ENCODE results near the gene ADA. TPM values are rescaled to one million over a fixed set of nuclear protein-coding genes. Genes with fewer than 3 reads are reported as not detected.

The ADA gene
- total RNA-seq, 1 experiment from 2014 or later = 5.1 TPM

DNA sequence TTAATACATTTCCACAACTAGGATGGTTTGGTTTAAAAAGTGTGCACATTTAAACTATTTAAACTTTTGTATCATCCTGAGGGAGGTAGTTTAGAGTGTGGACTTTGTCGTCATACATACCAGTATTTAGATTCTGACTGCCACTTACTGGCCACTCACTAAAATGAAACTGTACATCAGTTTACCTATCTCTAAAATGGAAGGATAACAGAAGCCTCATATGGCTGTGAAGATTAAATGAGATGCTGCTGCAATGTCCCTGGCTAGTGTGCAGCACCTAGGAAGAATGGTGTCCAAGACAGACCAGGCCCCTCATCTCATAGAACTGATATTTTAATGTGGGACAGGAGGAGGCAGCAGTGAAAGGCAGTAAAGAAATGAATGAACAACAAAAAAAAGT, 81.1 kb downstream of the ADA start:
- H3K27me3 Mint-ChIP-seq (ENCODE audit: insufficient read depth, unreplicated experiment) = no peaks in the 10 kb centered on the region
- CTCF ChIA-PET = interaction anchor here (0.6 to 0.8 kb wide), 2 partner anchors 13 to 363 kb away, joined by 3 read pairs; no protein-coding TSS in a partner anchor
- POLR2A ChIA-PET = interaction anchor here (1.5 kb wide), 1 partner anchor 75 kb away, joined by 5 read pairs; no protein-coding TSS in a partner anchor
- intact Hi-C loops (cut with micrococcal nuclease) = loop anchor here (5.0 kb wide), 1 partner anchor 48 kb away; the partner anchor contains the start of gene SERINC3
- no peaks in the 10 kb centered on the region for H3K9me3 Mint-ChIP-seq (ENCODE audit: unreplicated experiment)
- no TSS peak for BruUV-seq (replicated peaks)
- H3K36me3 Mint-ChIP-seq (ENCODE audit: insufficient read depth, unreplicated experiment) = peaks cover 6% of the 10 kb centered on the region
- H3K4me1 Mint-ChIP-seq (ENCODE audit: insufficient read depth, unreplicated experiment) = peaks cover 22% of the 10 kb centered on the region
- DNase-seq (ENCODE audit: unreplicated experiment) = no peak
- no peak overlapping the region for H3K4me3 Mint-ChIP-seq (ENCODE audit: unreplicated experiment)
- TF ChIP-seq, protein P1, sequence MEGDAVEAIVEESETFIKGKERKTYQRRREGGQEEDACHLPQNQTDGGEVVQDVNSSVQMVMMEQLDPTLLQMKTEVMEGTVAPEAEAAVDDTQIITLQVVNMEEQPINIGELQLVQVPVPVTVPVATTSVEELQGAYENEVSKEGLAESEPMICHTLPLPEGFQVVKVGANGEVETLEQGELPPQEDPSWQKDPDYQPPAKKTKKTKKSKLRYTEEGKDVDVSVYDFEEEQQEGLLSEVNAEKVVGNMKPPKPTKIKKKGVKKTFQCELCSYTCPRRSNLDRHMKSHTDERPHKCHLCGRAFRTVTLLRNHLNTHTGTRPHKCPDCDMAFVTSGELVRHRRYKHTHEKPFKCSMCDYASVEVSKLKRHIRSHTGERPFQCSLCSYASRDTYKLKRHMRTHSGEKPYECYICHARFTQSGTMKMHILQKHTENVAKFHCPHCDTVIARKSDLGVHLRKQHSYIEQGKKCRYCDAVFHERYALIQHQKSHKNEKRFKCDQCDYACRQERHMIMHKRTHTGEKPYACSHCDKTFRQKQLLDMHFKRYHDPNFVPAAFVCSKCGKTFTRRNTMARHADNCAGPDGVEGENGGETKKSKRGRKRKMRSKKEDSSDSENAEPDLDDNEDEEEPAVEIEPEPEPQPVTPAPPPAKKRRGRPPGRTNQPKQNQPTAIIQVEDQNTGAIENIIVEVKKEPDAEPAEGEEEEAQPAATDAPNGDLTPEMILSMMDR (IDR thresholded peaks at IDR 0.05; ENCODE audit: unreplicated experiment) = no peak
- H3K27ac Mint-ChIP-seq (ENCODE audit: low read depth, unreplicated experiment) = no peak overlapping the region

Other genes starting within 250 kb of the ADA start
- gene TTPAL, start 175.8 kb downstream of the ADA start, total RNA-seq (2022) = 34.1 and 35.4 TPM in 2 replicates
- gene SERINC3, start 129.6 kb downstream of the ADA start, total RNA-seq (2022) = 104 and 126 TPM in 2 replicates
- 19.2 and 24.8 TPM in 2 replicates for gene PKIG, start 69.1 kb downstream of the ADA start, total RNA-seq (2022)
- gene CCN5, start 63.7 kb upstream of the ADA start, total RNA-seq (2022) = 0.93 and 1.4 TPM in 2 replicates
- gene KCNK15, start 94.2 kb upstream of the ADA start, total RNA-seq (2022) = 0.93 and 1.4 TPM in 2 replicates
- gene RIMS4, start 158.8 kb upstream of the ADA start, total RNA-seq (2022) = not detected in 2 replicates
- 235 and 250 TPM in 2 replicates for gene YWHAB, start 234.0 kb upstream of the ADA start, total RNA-seq (2022)

Measured in MCF 10A (cell line).